Measurements from ENCODE around the gene EPB41L4A.

EPB41L4A gene

DNA sequence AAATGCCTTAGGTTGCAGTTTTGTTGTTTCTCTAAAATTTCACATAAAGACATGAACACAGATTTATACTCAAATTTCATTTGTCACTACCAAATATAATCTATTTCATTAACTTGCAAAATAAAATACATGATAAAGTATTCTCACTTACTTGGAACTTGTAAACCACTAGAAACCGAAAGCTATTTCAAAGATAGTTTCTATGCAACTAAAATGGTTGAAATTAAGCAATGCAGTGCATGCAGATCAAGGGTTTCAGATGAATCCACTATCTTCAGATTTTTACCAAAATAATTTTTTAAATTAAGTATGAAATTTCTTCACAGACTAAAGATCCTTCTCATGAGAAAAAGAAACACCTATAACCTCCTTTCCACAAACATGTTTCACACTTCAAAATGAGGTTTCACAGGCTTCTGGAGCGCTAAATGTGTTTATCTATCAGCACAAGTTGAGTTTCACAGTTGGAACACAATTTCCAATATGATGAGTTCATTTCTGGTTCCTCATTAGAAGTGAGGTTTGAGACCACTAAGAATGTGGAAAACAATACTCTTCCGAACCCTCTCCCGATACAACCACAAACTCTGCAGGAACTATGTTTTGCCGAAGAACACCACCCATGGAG, 63.9 kb downstream of the EPB41L4A start:
- no peak for DNase-seq (ENCODE audit: low read depth)

DNA sequence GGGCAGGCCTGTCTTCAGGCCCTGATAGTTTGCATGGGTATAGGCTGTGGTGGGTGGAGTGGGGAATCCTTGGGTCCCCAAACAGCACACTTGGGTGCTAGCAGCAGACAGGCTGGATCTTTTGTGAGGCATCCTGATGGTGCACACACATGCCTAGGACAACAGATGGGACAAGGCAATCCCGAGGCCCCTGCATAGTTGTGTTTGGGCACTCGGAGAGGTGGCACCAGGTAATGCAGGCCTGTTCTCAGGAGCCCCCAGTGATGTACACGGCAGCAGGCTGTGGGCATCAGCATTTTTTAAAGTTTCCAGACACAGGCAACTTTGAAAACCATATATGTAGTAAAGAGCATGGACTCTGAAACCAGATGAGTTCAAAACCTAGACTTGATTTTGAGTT, 65.4 kb downstream of the EPB41L4A start:
- no peak for DNase-seq (ENCODE audit: low read depth)

DNA sequence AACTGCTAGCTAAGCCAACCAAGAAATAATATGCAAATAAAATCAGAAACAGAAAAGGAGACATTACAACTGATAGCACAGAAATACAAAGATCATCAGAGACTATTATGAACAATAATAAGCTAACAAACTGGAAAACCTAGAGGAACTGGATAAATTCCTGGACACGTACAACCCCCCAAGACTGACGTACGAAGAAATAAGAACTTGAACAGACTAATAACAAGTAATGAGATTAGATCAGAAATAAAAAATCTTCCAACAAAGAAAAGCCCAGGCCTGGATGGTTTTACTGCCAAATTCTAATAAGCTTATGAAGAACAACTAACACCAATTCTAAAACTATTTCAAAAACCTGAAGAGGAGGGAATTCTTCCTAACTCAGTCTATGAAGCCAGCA, 67.9 kb downstream of the EPB41L4A start:
- no peak for DNase-seq (ENCODE audit: low read depth)

- no peak for DNase-seq (ENCODE audit: low read depth)
These were observed 68.5 kb downstream of the EPB41L4A start for GRCh38 chr5:112350626-112351025.

GRCh38 chr5:112349371-112349770, 69.7 kb downstream of the EPB41L4A start:
- no peak for DNase-seq (ENCODE audit: low read depth)

GRCh38 chr5:112348915-112349314, 70.2 kb downstream of the EPB41L4A start:
- DNase-seq (ENCODE audit: low read depth), result no peak

GRCh38 chr5:112348387-112348786, 70.7 kb downstream of the EPB41L4A start:
- no peak for DNase-seq (ENCODE audit: low read depth)

DNA sequence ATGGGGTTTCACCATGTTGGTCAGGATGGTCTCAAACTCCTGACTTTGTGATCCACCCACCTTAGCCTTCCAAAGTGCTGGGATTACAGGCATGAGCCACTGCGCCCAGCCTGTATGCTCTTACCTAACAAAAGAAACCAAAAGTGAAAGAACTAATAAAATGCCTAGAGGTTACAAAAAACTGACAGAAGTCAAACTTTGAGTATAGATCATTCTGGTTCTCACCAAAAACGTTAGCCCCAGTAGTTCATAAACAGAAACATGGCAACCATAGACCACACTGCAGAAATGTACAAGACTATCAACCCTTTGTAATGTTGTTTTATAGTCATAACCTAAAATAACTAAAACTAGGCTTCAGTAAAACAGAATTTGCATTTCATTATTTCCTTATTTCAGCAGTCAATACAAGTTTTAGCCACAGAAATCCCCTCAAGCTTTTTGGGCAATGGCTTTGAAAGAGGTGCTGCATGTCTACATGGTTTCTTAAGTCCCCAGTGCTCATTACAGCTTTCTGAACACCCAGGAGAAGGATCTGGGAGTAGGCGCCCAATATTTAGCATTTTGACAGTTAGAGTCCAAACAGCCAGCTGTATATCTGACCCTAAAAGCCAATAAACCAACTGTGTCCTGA, 72.5 kb downstream of the EPB41L4A start:
- DNase-seq (ENCODE audit: low read depth), result no peak

GRCh38 chr5:112344540-112344939, 74.5 kb downstream of the EPB41L4A start:
- DNase-seq (ENCODE audit: low read depth), result no peak

DNA sequence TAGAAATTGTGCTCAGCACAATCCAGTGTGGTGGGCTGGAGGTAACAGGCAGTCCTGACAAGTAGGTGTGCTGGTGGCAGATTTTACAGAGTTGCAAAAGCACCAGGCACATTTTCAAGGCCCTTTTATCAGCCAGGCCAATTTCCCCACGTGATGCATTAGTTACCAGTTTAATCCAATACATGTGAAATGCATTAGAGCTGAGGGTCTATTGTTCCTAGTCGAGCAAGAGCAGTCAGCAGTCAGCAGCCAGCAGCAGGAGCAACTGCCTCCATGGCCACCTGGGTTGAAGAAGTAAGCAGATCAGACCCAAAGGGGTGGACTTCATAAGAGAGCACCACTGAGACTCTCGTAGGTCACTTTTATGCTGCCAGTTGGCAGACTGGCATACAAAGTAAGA, 76.7 kb downstream of the EPB41L4A start:
- no peak for DNase-seq (ENCODE audit: low read depth)

DNA sequence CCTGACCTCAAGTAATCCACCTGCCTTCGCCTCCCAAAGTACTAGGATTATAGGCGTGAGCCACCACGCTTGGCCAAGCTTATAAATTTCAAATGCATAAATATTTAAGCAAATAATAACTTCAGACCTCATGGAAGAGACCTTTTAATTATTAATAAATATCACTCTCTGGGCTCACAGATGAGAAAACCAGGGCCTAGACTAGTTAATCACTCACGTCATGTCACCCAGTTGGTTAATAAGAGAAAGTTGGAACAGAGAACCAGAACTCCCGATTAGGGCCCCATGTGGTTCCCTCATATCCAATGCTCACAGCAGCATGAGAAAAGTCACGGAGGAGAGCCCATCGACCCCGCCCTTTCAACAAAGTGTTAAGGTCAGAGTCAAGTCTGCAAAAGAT, 79.3 kb downstream of the EPB41L4A start:
- no peak for DNase-seq (ENCODE audit: low read depth)

DNA sequence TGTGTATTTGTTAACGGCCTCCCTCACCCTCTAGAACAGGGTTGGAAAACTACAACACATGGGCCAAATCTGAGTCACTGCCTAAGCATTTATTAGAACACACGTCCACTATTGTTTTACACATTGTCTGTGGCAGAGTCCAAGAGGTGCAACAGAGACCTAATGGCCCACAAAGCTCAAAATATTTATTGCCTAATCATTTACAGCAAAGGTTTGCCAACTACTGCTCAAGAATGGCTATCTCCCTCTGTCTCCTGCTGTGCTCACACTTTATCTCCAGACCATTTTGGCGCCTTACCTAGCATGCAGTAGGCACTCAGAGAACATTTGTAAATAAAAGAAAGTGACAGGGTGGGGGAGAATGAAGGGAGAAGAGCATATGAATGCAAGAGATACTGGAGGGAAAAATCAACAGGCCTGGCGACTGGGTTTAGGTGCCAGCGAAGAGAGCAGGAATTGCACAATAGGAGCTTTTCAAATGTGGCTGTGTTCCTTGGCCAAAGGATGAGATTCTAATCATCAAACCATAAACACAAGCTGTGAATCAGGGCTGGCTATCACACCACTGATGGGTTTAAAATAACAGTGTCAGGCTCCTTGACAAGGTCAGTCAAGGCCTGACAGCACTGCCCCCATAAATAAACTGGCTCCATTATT, 80.3 kb downstream of the EPB41L4A start:
- DNase-seq (ENCODE audit: low read depth), result peak; percentile 4

GRCh38 chr5:112333331-112333781, 85.7 kb downstream of the EPB41L4A start:
- no peak for DNase-seq (ENCODE audit: low read depth)

- DNase-seq (ENCODE audit: low read depth), result no peak
These were observed 87.2 kb downstream of the EPB41L4A start for GRCh38 chr5:112331892-112332291.

GRCh38 chr5:112329419-112330090, 89.5 kb downstream of the EPB41L4A start:
- DNase-seq (ENCODE audit: low read depth), result no peak

DNA sequence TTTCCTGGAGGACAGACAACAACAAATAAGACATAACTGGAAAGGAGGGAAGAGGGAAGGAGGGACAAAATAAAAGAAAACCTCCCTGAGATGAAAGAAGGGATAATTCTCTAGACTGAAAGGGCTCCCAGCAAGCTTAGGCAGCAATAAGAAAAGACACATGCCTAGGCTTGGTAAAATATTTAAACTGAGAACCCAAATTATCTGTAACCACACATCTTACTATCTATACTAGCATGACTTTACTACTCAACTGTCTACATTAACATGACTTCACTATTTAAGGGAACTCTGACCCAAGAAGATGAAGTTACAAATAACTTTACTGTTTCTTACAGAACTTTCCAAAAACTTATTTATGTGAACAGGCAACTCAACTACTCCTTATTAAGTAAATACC, 95.9 kb downstream of the EPB41L4A start:
- no peak for DNase-seq (ENCODE audit: low read depth)

DNA sequence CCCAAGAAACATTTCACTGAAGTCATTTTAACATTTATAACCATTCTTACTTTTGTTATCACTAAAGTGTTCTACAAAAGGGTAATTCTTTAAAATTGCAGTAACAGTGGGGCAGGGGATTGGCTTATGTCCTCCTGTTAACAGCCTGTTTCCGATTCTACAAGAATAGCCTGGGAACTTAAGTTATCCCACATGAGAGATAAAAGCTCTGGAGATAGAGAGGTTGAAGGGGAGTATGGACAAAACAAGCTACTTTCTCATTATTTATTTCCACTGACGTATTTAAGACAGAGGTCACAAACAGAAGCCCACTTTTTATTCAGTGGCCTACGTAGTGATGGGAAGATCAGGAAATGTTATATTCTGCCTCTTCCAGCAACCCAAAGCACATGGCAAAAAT, 98.7 kb downstream of the EPB41L4A start:
- no peak for DNase-seq (ENCODE audit: low read depth)

DNA sequence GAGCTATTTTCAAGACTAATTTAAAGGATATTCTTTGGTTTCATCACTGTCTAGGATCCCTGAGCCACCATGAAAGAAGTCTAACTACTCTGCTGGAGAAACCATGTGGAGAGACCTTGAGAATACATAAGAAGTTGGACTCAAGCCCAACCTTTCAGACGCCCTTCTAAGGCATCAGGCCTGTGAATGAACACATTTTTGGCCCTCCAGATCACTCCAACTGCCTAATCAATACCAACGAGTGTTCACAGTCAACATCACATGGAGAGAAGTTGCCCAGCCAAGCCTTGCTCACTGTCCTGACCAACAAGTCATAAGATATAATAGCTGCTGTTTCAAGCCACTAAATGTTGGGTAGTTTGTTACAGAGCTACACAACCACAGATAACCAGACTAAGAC, 100.7 kb downstream of the EPB41L4A start:
- DNase-seq (ENCODE audit: low read depth), result no peak

DNA sequence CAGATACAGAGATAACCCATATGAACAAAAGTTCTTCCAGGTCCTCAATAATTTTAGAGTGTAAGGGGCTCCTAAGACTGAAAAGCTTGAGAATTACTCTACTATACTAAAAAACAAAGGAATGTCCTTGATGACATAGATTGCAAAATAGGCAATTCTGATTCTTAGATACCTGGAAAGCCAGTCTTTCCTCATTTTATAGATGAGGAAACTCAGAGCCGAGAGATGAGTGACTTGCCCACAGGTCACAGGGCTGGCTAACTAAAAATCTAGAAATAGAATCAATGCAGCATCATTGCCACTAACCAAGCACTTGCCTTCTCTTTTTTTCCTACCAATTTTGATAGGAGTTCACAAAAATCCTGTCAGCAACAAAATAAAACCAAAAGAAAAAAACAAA, 101.2 kb downstream of the EPB41L4A start:
- no peak for DNase-seq (ENCODE audit: low read depth)

DNA sequence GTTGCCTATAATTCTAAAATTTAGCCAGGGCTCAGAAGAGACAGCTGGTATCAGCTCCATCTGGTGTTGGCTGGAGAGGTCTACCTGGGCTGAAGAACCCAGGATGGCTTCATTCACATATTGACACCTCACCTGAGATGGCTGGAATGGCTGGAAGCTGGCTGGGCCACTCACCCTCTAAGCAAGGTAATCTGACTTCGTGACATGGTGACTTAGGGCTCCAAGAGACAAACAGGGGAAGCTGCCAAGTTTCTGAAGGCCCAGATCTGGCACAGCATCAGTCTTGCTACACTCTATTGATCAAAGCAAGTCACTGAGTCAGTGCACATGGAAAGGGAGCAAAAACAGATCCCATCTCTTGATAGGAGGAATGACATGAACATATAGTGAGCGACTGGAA, 102.3 kb downstream of the EPB41L4A start:
- no peak for DNase-seq (ENCODE audit: low read depth)

- DNase-seq (ENCODE audit: low read depth), result no peak
These were observed 103.1 kb downstream of the EPB41L4A start for GRCh38 chr5:112316006-112316405.

GRCh38 chr5:112312295-112313275, 106.5 kb downstream of the EPB41L4A start:
- no peak for DNase-seq (ENCODE audit: low read depth)
